Kasumi-1 (cell line): ENCODE data around the gene ZCCHC9.
"Not testable (repeated sequence)": the region's sequence is repeated elsewhere in the genome, so short reads cannot be mapped to it uniquely, and the experiment has no call there.

Experiments
- DNase-seq, 2 experiments: peaks; one replicate each; lab custom pipeline; 2025; lab: John Stamatoyannopoulos, UW

The ZCCHC9 gene

GRCh38 chr5:81308836-81309235, 7.4 kb downstream of the ZCCHC9 start:
- DNase-seq, result no peak

GRCh38 chr5:81310402-81311063, 9.1 kb downstream of the ZCCHC9 start:
- DNase-seq, result no peak

GRCh38 chr5:81313278-81313677, 11.9 kb downstream of the ZCCHC9 start:
- no peak for DNase-seq

- no peak for DNase-seq
Measured at GRCh38 chr5:81313686-81314085, 12.3 kb downstream of the ZCCHC9 start.

GRCh38 chr5:81314581-81314980, 13.2 kb downstream of the ZCCHC9 start:
- no peak for DNase-seq

- no peak for DNase-seq
Measured at GRCh38 chr5:81315336-81315735, 13.9 kb downstream of the ZCCHC9 start.

GRCh38 chr5:81315830-81316229, 14.4 kb downstream of the ZCCHC9 start:
- DNase-seq, result no peak

- DNase-seq, result no peak
Measured at GRCh38 chr5:81316571-81316970, 15.2 kb downstream of the ZCCHC9 start.

- no peak for DNase-seq
Measured at GRCh38 chr5:81317536-81317935, 16.1 kb downstream of the ZCCHC9 start.

GRCh38 chr5:81326554-81326953, 25.2 kb downstream of the ZCCHC9 start:
- DNase-seq, result no peak

GRCh38 chr5:81334304-81335061, 33.1 kb downstream of the ZCCHC9 start:
- no peak for DNase-seq

GRCh38 chr5:81335946-81336345, 34.6 kb downstream of the ZCCHC9 start:
- DNase-seq, result no peak

GRCh38 chr5:81336556-81336955, 35.2 kb downstream of the ZCCHC9 start:
- DNase-seq, result no peak

- DNase-seq, result no peak
Measured at GRCh38 chr5:81337803-81338202, 36.4 kb downstream of the ZCCHC9 start.

- not testable (repeated sequence) for DNase-seq
Measured at GRCh38 chr5:81338213-81338612, 36.8 kb downstream of the ZCCHC9 start.

GRCh38 chr5:81344736-81345135, 43.3 kb downstream of the ZCCHC9 start:
- no peak for DNase-seq

- DNase-seq, result no peak
Measured at GRCh38 chr5:81345411-81346003, 44.1 kb downstream of the ZCCHC9 start.

GRCh38 chr5:81349161-81349560, 47.8 kb downstream of the ZCCHC9 start:
- DNase-seq, result no peak

GRCh38 chr5:81350507-81350906, 49.1 kb downstream of the ZCCHC9 start:
- DNase-seq, result no peak

GRCh38 chr5:81353189-81353588, 51.8 kb downstream of the ZCCHC9 start:
- DNase-seq, result no peak

- DNase-seq, result no peak
Measured at GRCh38 chr5:81354093-81354492, 52.7 kb downstream of the ZCCHC9 start.

- DNase-seq, result no peak
Measured at GRCh38 chr5:81355291-81356251, 54.2 kb downstream of the ZCCHC9 start.
